Activated CD8-positive, alpha-beta memory T cell treated with anti-CD3 and anti-CD28 coated beads, Interleukin-2, amount 50 U/mL, for 24 hours (primary cell): Measurements from ENCODE around the gene SMOC2.

Experiments
- DNase-seq: peaks from one replicate; pipeline ENCODE4 v3.0.0-alpha.2; 2020; ENCODE audit errors: extremely low read depth

Gene SMOC2

DNA sequence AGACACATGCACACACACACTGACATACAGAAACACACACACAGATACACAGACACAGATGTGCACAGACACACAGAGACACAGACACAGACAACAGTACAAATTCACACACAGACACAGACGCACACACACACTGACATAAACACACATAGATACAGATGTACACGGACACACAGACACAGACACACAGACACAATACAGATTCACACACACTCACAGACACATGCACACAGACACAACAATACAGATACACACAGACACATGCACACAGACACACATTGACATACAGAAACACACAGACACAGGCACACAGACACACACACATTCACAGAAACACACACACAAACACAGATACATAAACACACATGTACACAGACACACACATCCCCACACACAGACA, 183.6 kb downstream of the SMOC2 start:
- DNase-seq = no peak

DNA sequence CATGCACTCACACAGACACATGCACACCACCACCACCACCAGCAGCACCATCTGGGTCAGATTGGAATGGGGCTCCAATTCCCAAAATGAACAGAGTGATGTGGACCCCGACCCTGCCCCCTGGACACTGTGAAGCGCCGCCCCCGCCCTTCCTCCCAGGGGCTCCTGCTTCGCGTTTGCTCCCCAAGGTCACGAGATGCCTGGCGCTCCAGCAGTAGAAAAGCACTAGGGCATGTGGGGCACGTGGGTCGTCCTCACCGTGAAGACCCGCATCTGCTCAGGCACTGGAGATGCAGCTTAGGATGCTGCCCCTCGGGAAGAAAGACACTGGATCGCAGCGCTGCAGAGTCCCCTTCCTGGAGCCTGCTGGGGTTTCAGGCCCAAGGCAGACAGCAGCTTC, 184.0 kb downstream of the SMOC2 start:
- DNase-seq = no peak

DNA sequence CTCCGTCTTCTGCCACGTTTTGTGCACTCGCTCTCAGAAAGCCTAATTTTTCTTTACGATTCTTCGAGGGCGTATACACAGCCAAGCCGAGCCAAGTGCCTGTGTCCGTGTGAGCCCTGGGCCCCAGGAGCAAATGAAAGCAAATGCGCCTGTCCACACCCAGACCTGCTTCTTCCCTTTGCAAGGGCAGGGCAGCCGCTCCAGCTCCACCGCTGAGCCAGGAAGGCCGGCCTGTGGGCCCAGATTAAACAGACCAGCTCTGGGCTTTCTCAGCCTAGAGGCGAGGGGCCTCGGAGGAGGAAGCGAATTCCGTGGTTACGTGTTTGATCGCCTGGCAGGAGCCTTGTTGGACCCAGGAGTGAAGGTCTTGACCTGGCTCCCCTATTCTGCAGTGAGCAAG, 184.6 kb downstream of the SMOC2 start:
- DNase-seq = no peak

GRCh38 chr6:168626046-168626602, 185.1 kb downstream of the SMOC2 start:
- no peak for DNase-seq

GRCh38 chr6:168627506-168628175, 186.7 kb downstream of the SMOC2 start:
- no peak for DNase-seq

DNA sequence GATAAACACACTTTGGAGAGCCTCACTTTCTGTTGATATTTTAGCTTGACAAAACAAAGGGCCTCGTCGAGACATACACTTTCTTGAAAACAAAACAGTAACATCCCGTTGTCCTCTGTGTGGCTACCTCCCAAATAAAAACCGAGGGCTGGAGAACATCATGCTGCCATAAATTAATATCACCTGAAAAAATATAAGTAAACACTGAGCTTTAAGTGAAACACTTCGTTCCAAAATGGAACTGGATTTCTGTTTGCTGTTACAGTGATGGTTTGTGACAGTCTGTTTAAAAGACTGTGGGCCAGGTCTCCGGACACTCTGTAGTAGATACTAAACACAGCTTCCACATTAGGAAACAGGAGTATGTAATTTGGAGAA, 187.2 kb downstream of the SMOC2 start:
- DNase-seq = no peak

GRCh38 chr6:168628732-168629245, 187.8 kb downstream of the SMOC2 start:
- DNase-seq = no peak

GRCh38 chr6:168631564-168631963, 190.6 kb downstream of the SMOC2 start:
- DNase-seq = no peak

- DNase-seq = no peak
Measured at GRCh38 chr6:168632694-168633093, 191.7 kb downstream of the SMOC2 start.

GRCh38 chr6:168634541-168635328, 193.8 kb downstream of the SMOC2 start:
- no peak for DNase-seq

- no peak for DNase-seq
Measured at GRCh38 chr6:168636147-168637004, 195.4 kb downstream of the SMOC2 start.

GRCh38 chr6:168637834-168638233, 196.8 kb downstream of the SMOC2 start:
- DNase-seq = no peak

DNA sequence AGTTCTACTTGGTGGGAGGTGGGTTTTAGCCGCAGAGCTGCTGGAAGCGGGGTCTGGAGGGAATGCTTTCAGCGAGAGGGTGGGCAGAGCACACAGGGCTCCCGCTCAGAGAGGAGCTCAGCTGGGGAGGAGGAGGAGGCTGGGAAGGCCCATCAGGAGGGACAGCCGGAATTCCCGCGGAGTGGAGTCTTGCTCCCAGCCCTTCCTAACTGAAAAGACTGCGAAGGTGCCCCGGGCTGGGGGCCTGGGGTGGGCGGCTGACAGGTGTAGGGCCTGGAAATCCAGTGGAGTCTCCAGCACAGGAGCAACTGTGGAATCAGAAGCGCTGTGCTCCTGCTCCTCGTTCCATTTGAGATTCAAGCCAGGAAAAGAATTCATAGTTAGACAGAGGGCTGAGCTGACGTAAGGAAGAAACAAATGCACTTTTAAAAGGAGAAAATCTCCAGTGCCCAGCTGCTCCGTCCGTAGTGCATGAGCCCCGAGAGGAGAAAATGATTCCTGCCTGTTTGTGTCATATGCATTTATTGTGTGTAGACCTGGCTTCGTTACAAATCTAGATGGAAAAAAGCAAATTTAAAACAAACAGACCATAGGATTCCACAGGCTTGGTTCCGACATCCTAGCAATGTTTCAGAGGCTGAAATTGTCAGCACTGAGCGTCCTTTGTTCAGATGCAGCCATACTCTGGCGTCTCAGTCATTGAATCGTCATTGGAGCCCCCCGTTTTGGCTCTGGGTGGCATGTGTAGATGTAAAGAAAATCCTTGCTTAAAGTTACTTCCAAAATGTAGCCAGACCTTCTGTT, 197.7 kb downstream of the SMOC2 start:
- DNase-seq = no peak

- DNase-seq = no peak
Measured at GRCh38 chr6:168640181-168640580, 199.2 kb downstream of the SMOC2 start.

DNA sequence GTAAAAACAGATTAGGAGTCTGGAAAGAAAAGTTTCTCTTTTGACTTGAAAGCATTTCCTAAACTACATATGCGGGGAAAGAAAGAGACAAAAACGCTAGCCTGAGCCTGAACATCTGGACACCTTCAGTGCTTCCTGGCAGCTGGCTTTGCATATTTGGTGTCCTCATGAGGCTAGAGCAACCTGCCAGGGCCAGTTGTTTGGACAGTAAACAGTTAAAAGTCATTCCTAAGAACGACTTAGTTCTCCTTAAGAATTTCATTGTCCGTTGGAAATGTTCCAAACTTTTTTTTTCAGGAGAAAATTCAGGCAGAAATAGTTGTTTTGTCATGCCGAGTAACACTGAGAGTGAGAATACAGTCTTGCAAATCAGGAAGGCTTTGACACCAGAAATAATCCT, 199.8 kb downstream of the SMOC2 start:
- no peak for DNase-seq

DNA sequence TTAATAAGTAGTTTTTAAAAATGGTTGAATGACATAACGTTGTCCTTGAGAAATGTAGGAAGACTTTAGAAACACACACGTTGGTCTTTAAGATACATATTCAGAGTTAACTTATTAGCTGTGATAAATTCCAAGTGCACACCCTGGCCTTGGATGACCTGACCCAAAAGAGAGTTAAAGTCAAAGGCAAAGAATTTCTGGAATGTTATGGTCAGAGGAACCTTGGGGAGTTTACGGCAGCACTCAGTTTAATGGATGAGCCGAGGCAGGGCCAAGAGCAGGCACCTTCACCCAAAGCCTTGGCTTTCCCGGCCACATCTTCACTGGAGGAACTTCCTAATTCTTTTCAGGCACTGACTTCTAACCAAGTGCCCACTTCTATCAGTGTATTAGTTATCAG, 200.5 kb downstream of the SMOC2 start:
- no peak for DNase-seq

DNA sequence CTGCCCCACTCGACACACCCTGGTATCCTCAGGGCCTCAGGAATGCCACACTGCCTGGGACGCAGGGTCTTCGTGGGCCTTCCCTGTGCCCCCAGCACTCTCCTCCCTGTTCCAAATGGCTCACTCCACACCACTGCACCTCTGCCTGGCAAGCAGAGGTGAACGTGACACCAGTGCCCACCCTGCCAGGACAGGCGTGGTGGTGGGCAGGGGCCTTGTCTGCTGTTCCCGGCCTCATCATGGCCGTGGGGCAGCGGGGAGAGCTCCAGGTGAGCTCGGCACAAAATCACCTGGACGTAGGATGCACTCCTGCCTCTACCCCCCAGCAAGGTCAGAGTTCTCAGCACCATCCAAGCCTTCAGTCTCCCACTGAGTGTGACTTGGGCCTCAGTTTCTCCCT, 202.4 kb downstream of the SMOC2 start:
- no peak for DNase-seq

GRCh38 chr6:168645326-168645725, 204.3 kb downstream of the SMOC2 start:
- no peak for DNase-seq

- DNase-seq = no peak
Measured at GRCh38 chr6:168647271-168647670, 206.3 kb downstream of the SMOC2 start.

DNA sequence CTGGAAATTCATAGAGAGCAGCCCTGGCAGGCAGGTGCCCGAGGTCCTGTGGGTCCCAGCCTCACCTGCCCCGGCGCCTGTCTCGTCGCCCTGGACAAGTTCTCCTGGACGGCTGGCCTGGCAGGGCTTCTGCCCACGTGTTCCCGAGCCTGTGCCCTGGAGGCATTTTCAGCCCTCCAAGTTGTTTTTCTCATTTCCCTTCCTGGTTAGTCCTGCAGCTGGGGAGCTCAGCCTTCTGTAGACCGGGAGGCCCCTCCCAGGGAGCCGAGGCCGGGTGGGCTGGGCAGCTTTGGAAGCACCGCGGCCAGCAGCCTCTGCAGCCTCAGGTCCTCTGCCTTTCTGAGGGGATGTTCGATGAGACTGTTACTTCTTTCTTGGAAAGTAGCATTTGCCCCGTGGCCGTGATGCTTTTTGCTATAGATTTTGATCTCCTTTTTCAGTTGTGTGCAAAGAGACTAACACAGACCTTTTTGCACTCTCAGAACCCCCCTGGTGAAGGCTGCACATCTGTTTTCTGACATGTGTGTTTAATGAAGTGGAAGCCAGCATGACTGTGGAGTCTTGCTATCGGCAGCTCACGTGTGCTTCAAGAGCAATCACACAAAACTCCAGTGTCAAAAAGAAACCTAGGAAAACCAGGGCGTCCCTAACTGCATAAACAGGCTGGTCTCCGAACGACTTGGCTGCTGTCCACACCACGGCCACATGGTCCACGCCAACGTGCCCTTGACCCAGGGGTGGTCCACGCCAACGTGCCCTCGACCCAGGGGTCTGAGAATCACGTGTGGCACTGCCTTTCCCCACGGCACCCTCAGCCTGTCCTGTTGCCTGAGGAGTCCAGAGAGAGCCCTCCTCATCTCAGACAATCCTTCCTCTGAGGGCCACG, 207.5 kb downstream of the SMOC2 start:
- no peak for DNase-seq
